ENCODE results near the gene GAL.

- TF ChIP-seq CTCF (IDR thresholded peaks at IDR 0.05; ENCODE audit: low read depth, low read length), result no peak
- no peak for TF ChIP-seq EZH2phosphoT487 (IDR thresholded peaks at IDR 0.05; ENCODE audit: low read depth)
Observed at GRCh38 chr11:68677432-68677831, 6.9 kb upstream of the GAL start.
